DOHH2 (cell line): ENCODE data around the gene SEMA4D.

ENCODE experiments used
- H3F3A ChIP-seq: fragments of 200-600 bp; sonication (generic), shearing (Covaris generic); 2 replicates; pipeline ENCODE4 v1.6.0; 2016; ENCODE audit warnings: antibody characterized with exemption, mild to moderate bottlenecking; ENCODE audit not compliant: control insufficient read depth, insufficient read depth
- H3K27ac ChIP-seq: fragments of 200-600 bp; sonication (generic); 2 replicates; pipeline ENCODE4 v1.5.1; 2014; ENCODE audit warnings: low read depth, mild to moderate bottlenecking, low read length, moderate library complexity
- H3K27me3 ChIP-seq: fragments of 200-600 bp; sonication (generic); 2 replicates; pipeline ENCODE4 v1.6.1; 2014; ENCODE audit warnings: mild to moderate bottlenecking, low read length, mixed read lengths; ENCODE audit not compliant: control insufficient read depth
- H3K36me3 ChIP-seq: fragments of 200-600 bp; sonication (generic); 2 replicates; pipeline ENCODE4 v1.6.1; 2014; ENCODE audit warnings: mild to moderate bottlenecking, low read length, moderate library complexity, mixed read lengths; ENCODE audit not compliant: control insufficient read depth
- H3K4me1 ChIP-seq: fragments of 200-600 bp; sonication (generic); 2 replicates; pipeline ENCODE4 v1.6.1; 2014; ENCODE audit warnings: mild to moderate bottlenecking, low read length, mixed read lengths; ENCODE audit not compliant: control insufficient read depth
- H3K4me2 ChIP-seq: fragments of 200-600 bp; sonication (generic); 2 replicates; pipeline ENCODE4 v1.6.0; 2014; ENCODE audit warnings: mild to moderate bottlenecking, low read length, moderate library complexity
- H3K4me3 ChIP-seq: fragments of 200-600 bp; sonication (generic); 2 replicates; pipeline ENCODE4 v1.5.1; 2014; ENCODE audit warnings: mild to moderate bottlenecking, low read length, mixed read lengths
- H3K79me2 ChIP-seq: fragments of 200-600 bp; sonication (generic); 2 replicates; pipeline ENCODE4 v1.6.1; 2014; ENCODE audit warnings: mild to moderate bottlenecking, low read length, mixed read lengths; ENCODE audit not compliant: control insufficient read depth
- H3K9me2 ChIP-seq: fragments of 200-600 bp; sonication (generic); replicated peaks from 2 replicates; pipeline ENCODE4 v1.6.1; 2014; ENCODE audit warnings: mild to moderate bottlenecking, low read length, mixed read lengths; ENCODE audit not compliant: control insufficient read depth
- H3K9me3 ChIP-seq: fragments of 200-600 bp; sonication (generic); 2 replicates; pipeline ENCODE4 v1.6.1; 2014; ENCODE audit warnings: antibody characterized with exemption, low read length, mixed read lengths; ENCODE audit not compliant: control insufficient read depth, insufficient read depth
- H4K20me1 ChIP-seq: fragments of 200-600 bp; sonication (generic); 2 replicates; pipeline ENCODE4 v1.6.0; 2014; ENCODE audit warnings: low read depth, mild to moderate bottlenecking, antibody characterized with exemption, low read length, moderate library complexity; ENCODE audit not compliant: control insufficient read depth, insufficient read depth
- EZH2phosphoT487 ChIP-seq: fragments of 200-600 bp; sonication (generic); IDR thresholded peaks from 2 replicates; pipeline ENCODE4 v1.6.1; 2017; ENCODE audit warnings: borderline replicate concordance, mild to moderate bottlenecking, antibody characterized with exemption, low read length, moderate library complexity, mixed read lengths
- TF ChIP-seq, protein P1 (sequence below): fragments of 200-600 bp; sonication (generic); IDR thresholded peaks from one replicate; pipeline ENCODE4 v1.5.1; 2014; ENCODE audit warnings: antibody characterized with exemption, mild to moderate bottlenecking, low read depth, low read length; ENCODE audit not compliant: poor library complexity, severe bottlenecking

The SEMA4D gene

DNA sequence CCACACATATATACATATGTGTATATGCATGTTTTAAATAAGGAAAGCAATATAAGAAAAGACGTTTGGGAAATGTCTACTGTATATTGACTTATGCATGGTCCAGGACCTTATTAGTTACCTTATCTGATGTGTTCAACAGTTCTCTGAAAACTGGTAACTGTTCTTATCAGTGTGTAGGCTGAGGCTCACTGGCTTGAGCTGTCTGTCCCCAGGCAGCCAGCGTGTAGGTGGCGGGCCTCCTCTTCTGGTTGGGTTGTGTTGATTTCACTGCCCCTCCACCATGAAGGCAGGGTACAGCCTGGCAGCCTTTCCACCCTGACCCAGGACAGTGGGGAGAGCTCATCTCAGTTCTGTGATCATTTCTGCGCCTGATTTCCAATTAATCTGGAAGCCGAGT lies 38.7 kb upstream of the SEMA4D start:
- Histone ChIP-seq H3K27ac (no peak overlapping the region), H3K27me3 (peaks cover 4% of the 10 kb centered on the region; the same call in 1 of the 2 replicates)

DNA sequence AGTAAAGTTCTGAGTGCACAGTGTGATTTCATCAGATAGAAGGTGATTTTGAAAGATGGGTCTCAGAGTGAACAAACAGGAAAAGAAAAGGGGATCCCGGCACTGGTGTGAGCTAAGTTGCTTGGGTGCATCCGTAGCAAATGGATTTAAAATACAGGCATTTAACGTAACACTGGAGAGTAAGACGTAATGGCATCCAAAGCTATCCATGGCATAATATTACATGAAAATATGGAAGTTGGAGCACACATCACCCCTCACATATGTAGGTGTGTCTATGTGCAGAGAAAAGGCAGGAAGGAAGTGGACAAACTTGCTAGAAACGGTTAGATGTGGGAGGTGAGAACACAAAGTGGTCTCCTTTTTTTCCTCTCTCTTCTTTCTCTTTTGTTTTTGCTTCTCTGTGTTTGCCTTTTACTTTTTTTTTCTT lies 38.2 kb upstream of the SEMA4D start:
- H3K27ac ChIP-seq = no peak overlapping the region
- no peaks in the 10 kb centered on the region for H3F3A ChIP-seq
- H3K79me2 ChIP-seq = no peaks in the 10 kb centered on the region
- no peaks in the 10 kb centered on the region for H4K20me1 ChIP-seq
- no peaks in the 10 kb centered on the region for H3K9me2 ChIP-seq
- H3K4me1 ChIP-seq = no peaks in the 10 kb centered on the region
- no peaks in the 10 kb centered on the region for H3K9me3 ChIP-seq
- no peak for TF ChIP-seq EZH2phosphoT487
- TF ChIP-seq, protein P1, sequence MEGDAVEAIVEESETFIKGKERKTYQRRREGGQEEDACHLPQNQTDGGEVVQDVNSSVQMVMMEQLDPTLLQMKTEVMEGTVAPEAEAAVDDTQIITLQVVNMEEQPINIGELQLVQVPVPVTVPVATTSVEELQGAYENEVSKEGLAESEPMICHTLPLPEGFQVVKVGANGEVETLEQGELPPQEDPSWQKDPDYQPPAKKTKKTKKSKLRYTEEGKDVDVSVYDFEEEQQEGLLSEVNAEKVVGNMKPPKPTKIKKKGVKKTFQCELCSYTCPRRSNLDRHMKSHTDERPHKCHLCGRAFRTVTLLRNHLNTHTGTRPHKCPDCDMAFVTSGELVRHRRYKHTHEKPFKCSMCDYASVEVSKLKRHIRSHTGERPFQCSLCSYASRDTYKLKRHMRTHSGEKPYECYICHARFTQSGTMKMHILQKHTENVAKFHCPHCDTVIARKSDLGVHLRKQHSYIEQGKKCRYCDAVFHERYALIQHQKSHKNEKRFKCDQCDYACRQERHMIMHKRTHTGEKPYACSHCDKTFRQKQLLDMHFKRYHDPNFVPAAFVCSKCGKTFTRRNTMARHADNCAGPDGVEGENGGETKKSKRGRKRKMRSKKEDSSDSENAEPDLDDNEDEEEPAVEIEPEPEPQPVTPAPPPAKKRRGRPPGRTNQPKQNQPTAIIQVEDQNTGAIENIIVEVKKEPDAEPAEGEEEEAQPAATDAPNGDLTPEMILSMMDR = no peak
- H3K4me3 ChIP-seq = no peak overlapping the region
- no peak overlapping the region for H3K4me2 ChIP-seq
- 0 out of 2 replicates have a peak, but pooled peaks cover under 1% of the 10 kb centered on the region for H3K27me3 ChIP-seq
- no peaks in the 10 kb centered on the region for H3K36me3 ChIP-seq

More for the DNA sequence above, 38.7 kb upstream of the SEMA4D start:
- Histone ChIP-seq H3K4me3 (no peak overlapping the region), H4K20me1 (no peaks in the 10 kb centered on the region), H3K4me1 (peaks cover 4% of the 10 kb centered on the region), H3K9me2 (no peaks in the 10 kb centered on the region), H3K4me2 (no peak overlapping the region), H3K36me3 (no peaks in the 10 kb centered on the region), H3F3A (no peaks in the 10 kb centered on the region), H3K9me3 (no peaks in the 10 kb centered on the region), H3K79me2 (no peaks in the 10 kb centered on the region)
- no peak for TF ChIP-seq EZH2phosphoT487
- TF ChIP-seq, protein P1 = no peak

DNA sequence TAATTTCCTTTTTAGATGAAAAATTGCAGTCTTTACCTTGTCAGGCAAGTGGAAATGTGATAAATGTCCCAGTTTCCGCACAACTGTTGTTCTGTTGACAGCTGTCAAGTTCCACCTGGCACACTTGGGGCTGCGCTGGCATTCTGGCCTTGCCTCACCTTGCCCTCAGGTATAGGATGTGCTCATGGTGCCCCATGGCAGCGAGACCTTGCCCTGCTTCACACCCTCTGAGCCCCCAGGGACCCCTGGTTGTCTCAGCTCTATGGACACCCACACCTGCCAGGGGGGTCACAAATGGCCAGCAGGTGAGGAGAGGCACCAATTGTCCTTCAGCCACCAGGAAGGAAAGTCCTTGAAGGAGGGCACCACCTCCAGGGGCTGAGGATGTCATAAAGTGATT lies 37.5 kb upstream of the SEMA4D start:
- H3K27me3 ChIP-seq = peaks cover under 1% of the 10 kb centered on the region; the same call in 1 of the 2 replicates
- H3K4me3 ChIP-seq = no peak overlapping the region
- H3K27ac ChIP-seq = no peak overlapping the region
- no peaks in the 10 kb centered on the region for H3K79me2 ChIP-seq
- no peaks in the 10 kb centered on the region for H3F3A ChIP-seq
- H3K9me2 ChIP-seq = no peaks in the 10 kb centered on the region
- H3K9me3 ChIP-seq = no peaks in the 10 kb centered on the region
- no peaks in the 10 kb centered on the region for H4K20me1 ChIP-seq
- TF ChIP-seq, protein P1 = no peak
- TF ChIP-seq EZH2phosphoT487 = no peak
- no peaks in the 10 kb centered on the region for H3K4me1 ChIP-seq
- H3K36me3 ChIP-seq = no peaks in the 10 kb centered on the region
- H3K4me2 ChIP-seq = no peak overlapping the region
